Smooth muscle cell (in vitro differentiated cells): ENCODE results near the gene CCL14. TPM values are rescaled to one million over a fixed set of nuclear protein-coding genes. Genes with fewer than 3 reads are reported as not detected.

Experiments
- DNase-seq: peaks from one replicate; lab custom pipeline; 2025; ENCODE audit not compliant: unreplicated experiment; lab: John Stamatoyannopoulos, UW
- H2AFZ ChIP-seq: fragments of 200-600 bp; sonication (generic); 2 replicates; pipeline ENCODE4 v1.6.0; 2016; ENCODE audit warnings: antibody characterized with exemption, low read depth, mild to moderate bottlenecking
- H3F3A ChIP-seq: fragments of 200-600 bp; sonication (generic); 2 replicates; pipeline ENCODE4 v1.6.0; 2017; ENCODE audit warnings: antibody characterized with exemption, low read depth
- H3K27ac ChIP-seq: fragments of 200-600 bp; sonication (generic); 2 replicates; pipeline ENCODE4 v1.5.1; 2016; ENCODE audit warnings: low read depth, mild to moderate bottlenecking
- H3K27me3 ChIP-seq: fragments of 200-600 bp; sonication (generic); 2 replicates; pipeline ENCODE4 v1.6.1; 2016; ENCODE audit warnings: low read depth, mild to moderate bottlenecking
- H3K36me3 ChIP-seq: fragments of 200-600 bp; sonication (generic); 2 replicates; pipeline ENCODE4 v1.5.1; 2016; ENCODE audit warnings: low read depth
- H3K4me1 ChIP-seq: fragments of 200-600 bp; sonication (generic); 2 replicates; pipeline ENCODE4 v1.5.1; 2016; ENCODE audit warnings: low read depth
- H3K4me2 ChIP-seq: fragments of 200-600 bp; sonication (generic); 2 replicates; pipeline ENCODE4 v1.6.0; 2016; ENCODE audit warnings: mild to moderate bottlenecking
- H3K4me3 ChIP-seq: fragments of 200-600 bp; sonication (generic); 2 replicates; pipeline ENCODE4 v1.5.1; 2016; ENCODE audit warnings: mild to moderate bottlenecking
- H3K79me2 ChIP-seq: fragments of 200-600 bp; sonication (generic); 2 replicates; pipeline ENCODE4 v1.6.0; 2016; ENCODE audit warnings: low read depth, mild to moderate bottlenecking
- H3K9ac ChIP-seq: fragments of 200-600 bp; sonication (generic); 2 replicates; pipeline ENCODE4 v1.6.0; 2016; ENCODE audit warnings: low read depth
- H3K9me3 ChIP-seq: fragments of 200-600 bp; sonication (generic); replicated peaks from 2 replicates; pipeline ENCODE4 v1.5.1; 2016; ENCODE audit warnings: low read depth
- H4K20me1 ChIP-seq: fragments of 200-600 bp; sonication (generic); 2 replicates; pipeline ENCODE4 v1.6.0; 2016; ENCODE audit warnings: low read depth
- WGBS: methylation state at CpG from one replicate; pipeline ENCODE4 v1.1.7; 2016; ENCODE audit warnings: low lambda C conversion rate; 5-methylcytosine and 5-hydroxymethylcytosine counted together
- polyA plus RNA-seq: library from polyadenylated mRNA; unstranded; fragments of >200 nt; fragmentation: Nextera tagmentation; extraction: Ambion mirVana; gene quantifications from 2 replicates; pipeline ENCODE4 v1.2.1, GENCODE V29; 2016
- total RNA-seq: library from RNA; depleted of rRNA; stranded (reverse); fragments of >200 nt; gene quantifications from 2 replicates; pipeline ENCODE4 v1.2.3, GENCODE V29; 2014
- TF ChIP-seq, protein P1 (sequence below): fragments of 200-600 bp; sonication (generic); IDR thresholded peaks from 2 replicates; pipeline ENCODE4 v1.5.1; 2017; ENCODE audit warnings: borderline replicate concordance, mild to moderate bottlenecking, antibody characterized with exemption; ENCODE audit not compliant: insufficient read depth, poor library complexity, severe bottlenecking

The CCL14 gene
- total and polyA plus RNA-seq, 2 experiments from 2014 or later: not detected

- no peak overlapping the region for H3K4me3 ChIP-seq
- no peaks in the 10 kb centered on the region for H3K4me1 ChIP-seq
- WGBS: 43% methylated on average over 4 of the region's 4 CpGs
- no peaks in the 10 kb centered on the region for H3K27me3 ChIP-seq
- H2AFZ ChIP-seq: no peak overlapping the region
- no peaks in the 10 kb centered on the region for H3F3A ChIP-seq
- H4K20me1 ChIP-seq: no peaks in the 10 kb centered on the region
- no peak overlapping the region for H3K9ac ChIP-seq
- H3K4me2 ChIP-seq: no peak overlapping the region
- H3K79me2 ChIP-seq: no peaks in the 10 kb centered on the region
- H3K36me3 ChIP-seq: no peaks in the 10 kb centered on the region
- DNase-seq: no peak
- H3K9me3 ChIP-seq: no peaks in the 10 kb centered on the region
- TF ChIP-seq, protein P1, sequence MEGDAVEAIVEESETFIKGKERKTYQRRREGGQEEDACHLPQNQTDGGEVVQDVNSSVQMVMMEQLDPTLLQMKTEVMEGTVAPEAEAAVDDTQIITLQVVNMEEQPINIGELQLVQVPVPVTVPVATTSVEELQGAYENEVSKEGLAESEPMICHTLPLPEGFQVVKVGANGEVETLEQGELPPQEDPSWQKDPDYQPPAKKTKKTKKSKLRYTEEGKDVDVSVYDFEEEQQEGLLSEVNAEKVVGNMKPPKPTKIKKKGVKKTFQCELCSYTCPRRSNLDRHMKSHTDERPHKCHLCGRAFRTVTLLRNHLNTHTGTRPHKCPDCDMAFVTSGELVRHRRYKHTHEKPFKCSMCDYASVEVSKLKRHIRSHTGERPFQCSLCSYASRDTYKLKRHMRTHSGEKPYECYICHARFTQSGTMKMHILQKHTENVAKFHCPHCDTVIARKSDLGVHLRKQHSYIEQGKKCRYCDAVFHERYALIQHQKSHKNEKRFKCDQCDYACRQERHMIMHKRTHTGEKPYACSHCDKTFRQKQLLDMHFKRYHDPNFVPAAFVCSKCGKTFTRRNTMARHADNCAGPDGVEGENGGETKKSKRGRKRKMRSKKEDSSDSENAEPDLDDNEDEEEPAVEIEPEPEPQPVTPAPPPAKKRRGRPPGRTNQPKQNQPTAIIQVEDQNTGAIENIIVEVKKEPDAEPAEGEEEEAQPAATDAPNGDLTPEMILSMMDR: no peak
- H3K27ac ChIP-seq: no peak overlapping the region
Observed at GRCh38 chr17:36027761-36028160, 41.2 kb upstream of the CCL14 start.

GRCh38 chr17:36024106-36024869, 37.8 kb upstream of the CCL14 start:
- whole genome bisulfite sequencing: 88% methylated on average over 6 of the region's 6 CpGs
- Histone ChIP-seq H3K36me3 (no peaks in the 10 kb centered on the region), H2AFZ (no peak overlapping the region)

GRCh38 chr17:36019423-36019822, 32.9 kb upstream of the CCL14 start:
- WGBS: 86% methylated on average over 2 of the region's 2 CpGs
- TF ChIP-seq, protein P1: no peak
- Histone ChIP-seq H3K27me3 (peaks cover 22% of the 10 kb centered on the region), H3K4me3 (no peak overlapping the region), H3K4me2 (no peak overlapping the region), H3K27ac (no peak overlapping the region), H4K20me1 (no peaks in the 10 kb centered on the region), H3K79me2 (no peaks in the 10 kb centered on the region), H3K9me3 (no peaks in the 10 kb centered on the region), H3K36me3 (no peaks in the 10 kb centered on the region), H3K9ac (no peak overlapping the region), H3K4me1 (no peaks in the 10 kb centered on the region), H2AFZ (no peak overlapping the region), H3F3A (no peaks in the 10 kb centered on the region)
- DNase-seq: no peak

More at GRCh38 chr17:36024106-36024869, 37.8 kb upstream of the CCL14 start:
- TF ChIP-seq, protein P1: no peak
- no peak overlapping the region for H3K27ac ChIP-seq
- no peak overlapping the region for H3K9ac ChIP-seq
- H3K4me3 ChIP-seq: no peak overlapping the region
- H3K4me1 ChIP-seq: no peaks in the 10 kb centered on the region
- H3K9me3 ChIP-seq: no peaks in the 10 kb centered on the region
- no peak for DNase-seq
- no peak overlapping the region for H3K4me2 ChIP-seq
- no peaks in the 10 kb centered on the region for H4K20me1 ChIP-seq
- H3K27me3 ChIP-seq: peaks cover 16% of the 10 kb centered on the region
- H3F3A ChIP-seq: no peaks in the 10 kb centered on the region
- H3K79me2 ChIP-seq: no peaks in the 10 kb centered on the region

- H2AFZ ChIP-seq: no peak within 1 kb of the TSS
- H3K79me2 ChIP-seq: no peaks in the 10 kb centered on the region
- 70% methylated on average over 6 of the region's 6 CpGs for whole genome bisulfite sequencing
- no peaks in the 10 kb centered on the region for H3K36me3 ChIP-seq
- no peaks in the 10 kb centered on the region for H4K20me1 ChIP-seq
- no peaks in the 10 kb centered on the region for H3K9me3 ChIP-seq
- H3K27ac ChIP-seq: no peak within 1 kb of the TSS
- TF ChIP-seq, protein P1: no peak
- no peak within 1 kb of the TSS for H3K4me2 ChIP-seq
- H3K9ac ChIP-seq: no peak within 1 kb of the TSS
- no peaks in the 10 kb centered on the region for H3F3A ChIP-seq
- H3K4me1 ChIP-seq: no peaks in the 10 kb centered on the region
- H3K4me3 ChIP-seq: no peak within 1 kb of the TSS
- no peak for DNase-seq
- H3K27me3 ChIP-seq: peaks cover 22% of the 10 kb centered on the region
Observed at GRCh38 chr17:36017799-36018198, 31.3 kb upstream of the CCL14 start, which contains the start of gene CCL23. Gene CCL23 (minus strand): TSS chr17:36017972. CDS start chr17:36017897, 75 bp downstream.
